Inflammatory macrophage treated with lipopolysaccharide for 1 hour (primary cell): ENCODE results near the gene AHSA1.

Experiments used
- DNase-seq, 2 donors: peaks; one replicate each; pipeline ENCODE4 v3.0.0-alpha.2; 2020 to 2022

Gene AHSA1

DNA sequence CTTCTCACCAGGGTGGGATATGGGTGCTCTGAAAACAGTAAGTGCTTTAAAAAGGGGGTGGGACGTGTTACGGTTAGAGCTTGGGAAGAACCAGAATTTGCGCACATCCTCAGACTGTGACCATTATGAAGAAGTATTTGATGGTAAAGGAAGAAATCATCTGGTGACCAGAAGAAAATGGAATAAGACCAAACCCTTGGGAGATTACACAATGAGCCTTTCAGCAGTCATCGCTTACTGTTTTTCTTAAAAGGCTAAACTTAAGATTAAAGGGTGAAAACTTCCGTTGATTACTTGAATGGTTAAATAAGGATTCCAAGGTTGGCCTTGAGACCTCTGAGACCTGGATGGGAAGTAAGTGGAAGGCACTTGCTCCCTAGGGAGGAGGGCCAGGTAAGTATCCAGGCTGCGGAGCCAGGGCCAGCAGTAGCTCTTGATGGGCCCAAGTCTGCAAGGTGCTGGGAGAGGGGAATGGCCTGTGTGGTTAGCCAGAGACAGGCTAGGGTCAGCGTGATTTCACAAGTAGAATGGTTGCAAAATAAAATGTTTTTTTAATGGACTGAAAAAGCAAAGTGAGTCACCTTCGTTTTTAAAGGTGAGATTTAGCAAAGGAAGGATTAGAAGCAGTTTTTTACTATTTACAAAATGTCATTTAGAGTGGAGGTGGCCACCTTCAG, 53.7 kb downstream of the AHSA1 start:
- no peak for DNase-seq

DNA sequence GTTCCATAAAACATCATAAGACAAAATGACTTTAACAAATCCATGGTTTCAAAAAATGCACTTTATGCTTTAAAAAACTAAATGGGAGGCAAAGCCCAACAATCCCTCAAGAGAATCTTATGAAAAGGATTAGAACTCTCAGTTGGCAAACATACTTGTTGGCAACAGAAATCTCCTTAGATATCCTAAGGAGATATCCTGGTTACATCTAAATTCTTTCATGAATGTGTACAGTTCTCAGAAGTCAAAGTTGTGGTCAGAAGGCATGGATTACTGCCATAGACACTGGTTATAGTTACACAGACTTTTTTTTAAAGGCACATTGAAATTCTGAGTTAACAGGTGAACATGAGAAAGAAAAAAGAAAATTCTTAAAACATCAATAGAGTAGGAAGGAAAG, 58.2 kb downstream of the AHSA1 start:
- DNase-seq, result no peak
